Mesothelial cell of epicardium (in vitro differentiated cells): Measurements from ENCODE around the gene ZBTB42. TPM values are rescaled to one million over a fixed set of nuclear protein-coding genes. Genes with fewer than 3 reads are reported as not detected.
A peak's percentile ranks its signal among the peaks of the same experiment; 100 is the strongest.

ENCODE experiments used
- DNase-seq, 2 experiments: peaks; one replicate each; pipeline ENCODE4 v3.0.0; 2021; ENCODE audit warnings: low spot score in 2 of 2; ENCODE audit not compliant: unreplicated experiment in 2 of 2
- H3K27ac Mint-ChIP-seq: 2 replicates; pipeline ENCODE4 v1.8.0; 2021; ENCODE audit warnings: mixed read lengths
- H3K27me3 Mint-ChIP-seq: 2 replicates; pipeline ENCODE4 v1.8.0; 2021; ENCODE audit warnings: low read depth, mixed read lengths
- H3K36me3 Mint-ChIP-seq: 2 replicates; pipeline ENCODE4 v1.8.0; 2021; ENCODE audit warnings: mixed read lengths
- H3K4me1 Mint-ChIP-seq: 2 replicates; pipeline ENCODE4 v1.8.0; 2021; ENCODE audit warnings: mixed read lengths
- H3K4me3 Mint-ChIP-seq: 2 replicates; pipeline ENCODE4 v1.8.0; 2021; ENCODE audit warnings: mild to moderate bottlenecking, moderate library complexity, mixed read lengths
- H3K9me3 Mint-ChIP-seq: 2 replicates; pipeline ENCODE4 v1.8.0; 2021; ENCODE audit warnings: mixed read lengths
- total RNA-seq: library from RNA; stranded (reverse); gene quantifications from 3 replicates; pipeline ENCODE4 v1.2.1, GENCODE V29; 2021
- TF ChIP-seq, protein P1 (sequence below): fragments of 200-600 bp; sonication (generic); IDR thresholded peaks from one replicate; pipeline ENCODE4 v1.5.0; 2021; ENCODE audit warnings: antibody characterized with exemption; ENCODE audit not compliant: unreplicated experiment

Gene ZBTB42
- total RNA-seq, 1 donor from 2014 or later = 6.2 TPM

DNA sequence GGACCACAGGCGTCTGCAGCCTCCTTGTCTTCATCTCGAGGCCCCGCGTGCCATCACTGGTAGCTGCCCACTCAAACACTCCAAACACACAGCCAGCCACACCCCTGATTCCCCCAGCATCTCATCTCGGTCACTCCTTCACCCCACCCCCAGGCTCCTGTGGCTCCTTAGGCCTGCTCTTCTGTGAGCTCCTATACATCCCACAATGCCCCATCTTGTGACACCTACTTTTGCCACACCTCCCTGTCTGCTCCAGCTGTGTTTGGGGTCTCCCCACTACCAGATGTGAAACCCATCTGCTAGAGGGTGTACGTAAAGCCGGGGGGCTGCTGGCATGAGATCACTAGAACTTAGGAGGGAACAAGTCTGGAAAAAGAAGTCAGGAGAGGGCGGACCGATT lies 9.5 kb upstream of the ZBTB42 start:
- H3K9me3 Mint-ChIP-seq = no peaks in the 10 kb centered on the region
- DNase-seq = no peak
- no peak overlapping the region for H3K4me3 Mint-ChIP-seq

DNA sequence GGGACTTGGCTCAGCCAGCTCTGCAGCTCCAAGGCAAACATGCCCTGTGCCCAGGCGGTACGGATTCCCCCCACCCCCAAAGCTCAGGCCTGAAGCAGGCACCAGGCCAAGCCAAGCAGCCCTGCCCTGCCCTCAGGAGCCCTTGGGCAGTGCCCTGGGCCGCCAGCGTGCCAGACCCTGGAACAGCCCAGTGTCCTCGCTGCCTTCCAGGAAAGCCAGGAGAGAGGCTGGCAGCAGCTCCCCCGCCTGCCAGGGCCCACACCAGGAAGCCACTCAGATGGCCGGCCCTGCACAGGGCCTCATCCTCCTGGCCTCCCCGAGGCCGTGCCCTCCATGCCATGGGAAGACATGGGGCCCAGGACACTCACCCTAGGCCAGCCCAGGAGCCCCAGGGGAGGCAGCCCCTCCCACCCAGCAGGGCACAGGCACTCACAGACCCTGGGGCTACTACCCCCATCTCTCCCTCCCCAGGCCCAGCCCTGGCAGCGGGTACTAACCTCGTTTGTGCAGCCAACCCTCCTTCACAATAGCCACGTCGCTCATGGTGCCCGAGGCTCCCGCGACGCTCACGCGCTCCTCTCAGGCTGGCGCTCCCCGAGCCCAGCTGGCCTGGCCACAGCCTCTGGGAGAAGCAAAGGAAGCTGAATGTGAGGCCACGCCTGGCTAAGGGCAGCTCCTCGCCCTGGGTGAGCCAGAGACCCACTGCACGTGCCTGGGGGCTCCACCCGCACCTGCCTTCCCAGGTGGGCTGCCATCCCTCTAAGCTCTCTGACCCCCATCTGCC lies 8.6 kb upstream of the ZBTB42 start:
- Mint-ChIP-seq H3K36me3 (no peaks in the 10 kb centered on the region), H3K27ac (no peak overlapping the region), H3K4me1 (peaks cover 28% of the 10 kb centered on the region), H3K9me3 (no peaks in the 10 kb centered on the region), H3K4me3 (no peak overlapping the region), H3K27me3 (peaks cover 3% of the 10 kb centered on the region)
- TF ChIP-seq, protein P1, sequence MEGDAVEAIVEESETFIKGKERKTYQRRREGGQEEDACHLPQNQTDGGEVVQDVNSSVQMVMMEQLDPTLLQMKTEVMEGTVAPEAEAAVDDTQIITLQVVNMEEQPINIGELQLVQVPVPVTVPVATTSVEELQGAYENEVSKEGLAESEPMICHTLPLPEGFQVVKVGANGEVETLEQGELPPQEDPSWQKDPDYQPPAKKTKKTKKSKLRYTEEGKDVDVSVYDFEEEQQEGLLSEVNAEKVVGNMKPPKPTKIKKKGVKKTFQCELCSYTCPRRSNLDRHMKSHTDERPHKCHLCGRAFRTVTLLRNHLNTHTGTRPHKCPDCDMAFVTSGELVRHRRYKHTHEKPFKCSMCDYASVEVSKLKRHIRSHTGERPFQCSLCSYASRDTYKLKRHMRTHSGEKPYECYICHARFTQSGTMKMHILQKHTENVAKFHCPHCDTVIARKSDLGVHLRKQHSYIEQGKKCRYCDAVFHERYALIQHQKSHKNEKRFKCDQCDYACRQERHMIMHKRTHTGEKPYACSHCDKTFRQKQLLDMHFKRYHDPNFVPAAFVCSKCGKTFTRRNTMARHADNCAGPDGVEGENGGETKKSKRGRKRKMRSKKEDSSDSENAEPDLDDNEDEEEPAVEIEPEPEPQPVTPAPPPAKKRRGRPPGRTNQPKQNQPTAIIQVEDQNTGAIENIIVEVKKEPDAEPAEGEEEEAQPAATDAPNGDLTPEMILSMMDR = no peak
- DNase-seq = no peak

More for the DNA sequence above, 9.5 kb upstream of the ZBTB42 start:
- H3K4me1 Mint-ChIP-seq = peaks cover 25% of the 10 kb centered on the region
- TF ChIP-seq, protein P1 = no peak
- H3K27me3 Mint-ChIP-seq = no peaks in the 10 kb centered on the region
- H3K36me3 Mint-ChIP-seq = no peaks in the 10 kb centered on the region
- H3K27ac Mint-ChIP-seq = no peak overlapping the region

DNA sequence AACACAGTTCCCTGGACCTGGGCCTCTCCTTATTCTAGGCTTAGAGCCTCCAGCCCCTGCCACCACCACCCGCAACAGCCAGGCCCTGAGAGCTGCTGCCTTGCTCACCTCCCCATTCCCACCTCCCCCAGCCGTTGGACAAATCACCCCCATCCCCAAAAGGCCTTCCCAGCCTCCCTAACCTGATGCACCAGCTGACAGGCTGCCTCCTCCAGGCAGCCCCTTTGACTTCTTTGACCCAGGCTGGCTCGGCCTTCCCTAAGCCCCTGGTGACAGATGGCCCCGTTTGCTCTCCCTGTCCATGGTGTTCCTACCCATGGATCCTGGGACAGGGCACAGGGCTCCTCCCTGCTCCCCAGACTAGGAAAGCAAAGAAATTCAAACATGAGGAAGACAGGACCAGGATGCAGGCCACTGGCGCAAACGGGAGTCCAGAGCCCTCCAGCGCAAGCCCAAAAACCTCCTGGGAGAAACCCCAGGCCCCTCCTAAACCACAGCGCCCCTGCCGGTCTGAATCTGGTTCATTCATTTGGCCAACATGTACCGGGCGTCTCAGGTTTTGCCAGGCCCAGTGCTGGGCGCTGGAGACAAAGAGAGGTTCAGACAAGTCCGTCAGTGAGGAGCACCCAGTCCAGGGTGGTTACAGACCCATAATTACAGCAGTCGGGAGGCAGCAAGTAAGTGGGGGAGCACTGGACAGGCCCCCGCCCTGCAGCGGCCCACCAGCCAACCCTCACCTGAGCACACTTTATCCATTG lies 7.8 kb upstream of the ZBTB42 start:
- H3K27ac Mint-ChIP-seq = no peak overlapping the region
- TF ChIP-seq, protein P1 = no peak
- no peak for DNase-seq

DNA sequence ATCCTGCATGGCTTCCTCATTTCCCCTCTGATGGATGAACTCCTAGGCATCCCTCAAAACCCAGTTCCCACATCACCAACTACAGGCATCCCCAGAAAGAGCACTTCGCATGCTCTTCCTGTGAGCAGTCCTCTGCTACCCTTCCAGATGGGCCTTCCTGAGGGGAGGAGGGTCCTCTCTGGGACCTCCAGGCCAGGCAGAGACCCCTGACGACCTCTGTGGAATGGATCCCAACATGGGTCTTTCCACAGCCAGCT lies 7.3 kb upstream of the ZBTB42 start:
- no peaks in the 10 kb centered on the region for H3K36me3 Mint-ChIP-seq
- peaks cover 9% of the 10 kb centered on the region for H3K27me3 Mint-ChIP-seq
- DNase-seq = no peak
- peak overlapping the region; percentile 86 for H3K4me3 Mint-ChIP-seq
- H3K27ac Mint-ChIP-seq = peak overlapping the region; percentile 83
- H3K9me3 Mint-ChIP-seq = no peaks in the 10 kb centered on the region
- TF ChIP-seq, protein P1 = no peak
- H3K4me1 Mint-ChIP-seq = peaks cover 28% of the 10 kb centered on the region

More for the DNA sequence above, 7.8 kb upstream of the ZBTB42 start:
- no peaks in the 10 kb centered on the region for H3K9me3 Mint-ChIP-seq
- H3K36me3 Mint-ChIP-seq = no peaks in the 10 kb centered on the region
- H3K27me3 Mint-ChIP-seq = peaks cover 6% of the 10 kb centered on the region
- H3K4me1 Mint-ChIP-seq = peaks cover 28% of the 10 kb centered on the region
- peak overlapping the region; percentile 86 for H3K4me3 Mint-ChIP-seq

DNA sequence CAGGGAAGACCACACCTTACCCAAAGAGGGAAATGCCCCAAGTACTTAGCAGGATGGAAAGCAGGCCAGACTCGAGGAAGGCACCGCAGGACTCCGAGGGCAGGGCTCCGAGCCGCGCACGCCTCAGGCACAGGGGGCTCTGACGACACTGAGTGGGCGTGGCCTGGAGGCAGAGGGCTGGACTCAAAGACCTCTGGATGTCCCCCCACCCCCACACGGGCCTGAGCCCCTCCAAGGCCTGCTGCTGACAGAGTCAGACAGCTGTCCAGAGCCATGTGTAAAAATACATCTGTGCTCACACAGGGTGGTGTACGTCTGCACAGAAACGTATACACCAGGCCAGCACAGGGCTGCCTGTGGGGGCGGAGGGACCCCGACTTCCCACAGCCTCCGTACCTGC lies 6.8 kb upstream of the ZBTB42 start:
- TF ChIP-seq, protein P1 = no peak
- peaks cover 33% of the 10 kb centered on the region for H3K4me1 Mint-ChIP-seq
- H3K36me3 Mint-ChIP-seq = no peaks in the 10 kb centered on the region
- peaks cover 11% of the 10 kb centered on the region for H3K27me3 Mint-ChIP-seq
- H3K9me3 Mint-ChIP-seq = no peaks in the 10 kb centered on the region
- H3K4me3 Mint-ChIP-seq = peak overlapping the region; percentile 86
- peak overlapping the region; percentile 90 for H3K27ac Mint-ChIP-seq
- no peak for DNase-seq
